GM12801 (cell line): Measurements from ENCODE around the gene NSG1.

Source experiments
- CTCF ChIP-seq: IDR thresholded peaks from one replicate; pipeline ENCODE4 v1.5.1; 2011; ENCODE audit warnings: control low read depth; ENCODE audit not compliant: insufficient read length; ENCODE audit errors: extremely low read depth

Gene NSG1

GRCh38 chr4:4423706-4424498 lies 37.0 kb downstream of the NSG1 start:
- no peak for TF ChIP-seq CTCF

- no peak for TF ChIP-seq CTCF
Observed at GRCh38 chr4:4424499-4425115, 37.7 kb downstream of the NSG1 start.

GRCh38 chr4:4425119-4425690 lies 38.3 kb downstream of the NSG1 start:
- TF ChIP-seq CTCF, result no peak

GRCh38 chr4:4425696-4426095 lies 38.8 kb downstream of the NSG1 start:
- no peak for TF ChIP-seq CTCF

- TF ChIP-seq CTCF, result no peak
Observed at GRCh38 chr4:4426511-4427120, 39.7 kb downstream of the NSG1 start.

- no peak for TF ChIP-seq CTCF
Observed at GRCh38 chr4:4427121-4427870, 40.4 kb downstream of the NSG1 start.

GRCh38 chr4:4427886-4428285 lies 41.0 kb downstream of the NSG1 start:
- no peak for TF ChIP-seq CTCF
